Measurements from ENCODE around the gene SLC35D1.

- no peak for TF ChIP-seq POLR2AphosphoS5 (IDR thresholded peaks at IDR 0.05; ENCODE audit: low read depth, low read length)
- no peak for TF ChIP-seq REST (IDR thresholded peaks at IDR 0.05; ENCODE audit: insufficient read depth in 1 of 2, low read depth in 2 of 2, low read length in 2 of 2)
These were observed 33.2 kb downstream of the SLC35D1 start for GRCh38 chr1:67020765-67021164.

Measured in PFSK-1 (cell line).